RWPE2 (cell line): ENCODE data around the gene TFR2.

ENCODE experiments used
- ATAC-seq: fragments of 200-7000 bp; cut with Tn5 transposase; 3 replicates; pipeline ENCODE4 v1.9.1; 2021; ENCODE audit warnings: low read depth
- DNase-seq: peaks from one replicate; pipeline ENCODE4 v3.0.0-alpha.2; 2020; ENCODE audit warnings: low spot score
- H3K27ac ChIP-seq: fragments of 450-650 bp; 2 replicates; pipeline ENCODE4 v1.5.1; 2017; ENCODE audit warnings: mild to moderate bottlenecking; ENCODE audit not compliant: poor library complexity, severe bottlenecking
- H3K27me3 ChIP-seq: fragments of 250-450 bp; sonication (Bioruptor Pico); 2 replicates; pipeline ENCODE4 v1.5.1; 2021; ENCODE audit warnings: mild to moderate bottlenecking, moderate library complexity; ENCODE audit not compliant: insufficient read depth, poor library complexity, severe bottlenecking
- H3K36me3 ChIP-seq: fragments of 250-450 bp; sonication (Bioruptor Pico); 2 replicates; pipeline ENCODE4 v1.5.1; 2020; ENCODE audit warnings: low read depth, mild to moderate bottlenecking, moderate library complexity
- H3K4me1 ChIP-seq: fragments of 250-450 bp; sonication (Bioruptor Pico); 2 replicates; pipeline ENCODE4 v1.5.1; 2021; ENCODE audit warnings: mild to moderate bottlenecking, moderate library complexity; ENCODE audit not compliant: insufficient read depth, poor library complexity, severe bottlenecking
- H3K4me3 ChIP-seq: fragments of 250-450 bp; sonication (Bioruptor Pico); 2 replicates; pipeline ENCODE4 v1.5.1; 2021; ENCODE audit warnings: mild to moderate bottlenecking, moderate library complexity; ENCODE audit not compliant: severe bottlenecking
- H3K9me3 ChIP-seq: fragments of 250-450 bp; sonication (Bioruptor Pico); 2 replicates; pipeline ENCODE4 v1.5.1; 2021; ENCODE audit warnings: mild to moderate bottlenecking, moderate library complexity; ENCODE audit not compliant: severe bottlenecking
- CTCF ChIP-seq: fragments of 450-650 bp; IDR thresholded peaks from one replicate; pipeline ENCODE4 v1.5.1; 2017; ENCODE audit warnings: mild to moderate bottlenecking, moderate library complexity; ENCODE audit not compliant: poor library complexity, severe bottlenecking

TFR2 gene

GRCh38 chr7:100572949-100573675, 68.2 kb downstream of the TFR2 start:
- H3K27me3 ChIP-seq, result peaks cover 4% of the 10 kb centered on the region
- H3K4me3 ChIP-seq, result no peak overlapping the region
- no peak for DNase-seq
- H3K27ac ChIP-seq, result no peak overlapping the region
- peaks cover 40% of the 10 kb centered on the region for H3K36me3 ChIP-seq
- TF ChIP-seq CTCF, result no peak
- peaks cover 4% of the 10 kb centered on the region for H3K4me1 ChIP-seq
- ATAC-seq, result no peak
- H3K9me3 ChIP-seq, result no peaks in the 10 kb centered on the region

- no peak for TF ChIP-seq CTCF
- DNase-seq, result no peak
- no peak for ATAC-seq
Measured at GRCh38 chr7:100572281-100572948, 68.9 kb downstream of the TFR2 start.

GRCh38 chr7:100571829-100572116, 69.6 kb downstream of the TFR2 start:
- Histone ChIP-seq H3K36me3 (peaks cover 29% of the 10 kb centered on the region), H3K9me3 (no peaks in the 10 kb centered on the region), H3K4me1 (peaks cover 4% of the 10 kb centered on the region), H3K27ac (no peak overlapping the region), H3K27me3 (peaks cover 4% of the 10 kb centered on the region), H3K4me3 (no peak overlapping the region)
- DNase-seq, result no peak
- no peak for ATAC-seq
- no peak for TF ChIP-seq CTCF

More at GRCh38 chr7:100572281-100572948, 68.9 kb downstream of the TFR2 start:
- H3K36me3 ChIP-seq, result peaks cover 33% of the 10 kb centered on the region
- H3K9me3 ChIP-seq, result no peaks in the 10 kb centered on the region
- H3K4me3 ChIP-seq, result no peak overlapping the region
- H3K27ac ChIP-seq, result no peak overlapping the region
- peaks cover 4% of the 10 kb centered on the region for H3K27me3 ChIP-seq
- H3K4me1 ChIP-seq, result peaks cover 4% of the 10 kb centered on the region

GRCh38 chr7:100570954-100571828, 70.2 kb downstream of the TFR2 start:
- ATAC-seq (no peak), DNase-seq (no peak)
- no peak for TF ChIP-seq CTCF
- Histone ChIP-seq H3K36me3 (peaks cover 23% of the 10 kb centered on the region), H3K27me3 (peaks cover 4% of the 10 kb centered on the region), H3K27ac (no peak overlapping the region), H3K4me1 (peaks cover 4% of the 10 kb centered on the region), H3K9me3 (no peaks in the 10 kb centered on the region), H3K4me3 (no peak overlapping the region)
